Fibroblast of villous mesenchyme (primary cell): ENCODE measurements around the gene C12orf75. TPM values are rescaled to one million over a fixed set of nuclear protein-coding genes. Genes with fewer than 3 reads are reported as not detected.
"Not testable (repeated sequence)": the region's sequence is repeated elsewhere in the genome, so short reads cannot be mapped to it uniquely, and the experiment has no call there.

Source experiments
- DNase-seq: peaks from one replicate; pipeline ENCODE4 v3.0.0-alpha.2; 2010; ENCODE audit warnings: low read depth
- H3K4me3 ChIP-seq: 2 replicates; pipeline ENCODE4 v1.5.1; 2011; ENCODE audit warnings: low read depth, mild to moderate bottlenecking, low read length
- CTCF ChIP-seq: IDR thresholded peaks from 2 replicates; pipeline ENCODE4 v1.5.1; 2012; ENCODE audit warnings: low read depth, mild to moderate bottlenecking, low read length; ENCODE audit not compliant: insufficient read depth
- total RNA-seq: library from RNA; depleted of rRNA; stranded (reverse); fragments of >200 nt; gene quantifications from 2 replicates; pipeline ENCODE4 v1.2.3, GENCODE V29; 2012

The C12orf75 gene
- total RNA-seq, 1 donor, result 302 TPM

GRCh38 chr12:105401198-105401597, 70.7 kb downstream of the C12orf75 start:
- TF ChIP-seq CTCF, result no peak
- H3K4me3 ChIP-seq, result no peak overlapping the region
- DNase-seq, result no peak

GRCh38 chr12:105402366-105402765, 71.9 kb downstream of the C12orf75 start:
- H3K4me3 ChIP-seq, result no peak overlapping the region
- DNase-seq, result no peak
- no peak for TF ChIP-seq CTCF

GRCh38 chr12:105403095-105403494, 72.6 kb downstream of the C12orf75 start:
- TF ChIP-seq CTCF, result no peak
- no peak overlapping the region for H3K4me3 ChIP-seq
- DNase-seq, result no peak

- H3K4me3 ChIP-seq, DNase-seq: not testable (repeated sequence)
Measured at GRCh38 chr12:105404134-105404533, 73.6 kb downstream of the C12orf75 start.

GRCh38 chr12:105406497-105406896, 76.0 kb downstream of the C12orf75 start:
- H3K4me3 ChIP-seq, result no peak overlapping the region
- no peak for TF ChIP-seq CTCF
- no peak for DNase-seq

- no peak overlapping the region for H3K4me3 ChIP-seq
- no peak for DNase-seq
- no peak for TF ChIP-seq CTCF
Measured at GRCh38 chr12:105409279-105409678, 78.8 kb downstream of the C12orf75 start.

- no peak for TF ChIP-seq CTCF
- H3K4me3 ChIP-seq, result no peak overlapping the region
- peak; percentile 16 for DNase-seq
Measured at GRCh38 chr12:105409801-105410471, 79.4 kb downstream of the C12orf75 start.
